NOMO-1 (cell line): ENCODE data around the gene YIPF2.

Source experiments
- DNase-seq, 2 experiments: peaks; one replicate each; lab custom pipeline; 2025; ENCODE audit not compliant: unreplicated experiment in 2 of 2; lab: John Stamatoyannopoulos, UW

YIPF2 gene

GRCh38 chr19:10911579-10912363 is 16.7 kb downstream of the YIPF2 start:
- DNase-seq: no peak

- no peak for DNase-seq
Observed at GRCh38 chr19:10908380-10908960, 20.0 kb downstream of the YIPF2 start.

- no peak for DNase-seq
Observed at GRCh38 chr19:10907925-10908324, 20.5 kb downstream of the YIPF2 start.

- DNase-seq: no peak
Observed at GRCh38 chr19:10899151-10899653, 29.2 kb downstream of the YIPF2 start.

- DNase-seq: no peak
Observed at GRCh38 chr19:10898633-10899032, 29.8 kb downstream of the YIPF2 start.

GRCh38 chr19:10896851-10897526 is 31.4 kb downstream of the YIPF2 start:
- no peak for DNase-seq

GRCh38 chr19:10895920-10896319 is 32.5 kb downstream of the YIPF2 start:
- no peak for DNase-seq

GRCh38 chr19:10895363-10895762 is 33.1 kb downstream of the YIPF2 start:
- DNase-seq: no peak

- DNase-seq: no peak
Observed at GRCh38 chr19:10894911-10895213, 33.6 kb downstream of the YIPF2 start.

GRCh38 chr19:10892256-10892655 is 36.2 kb downstream of the YIPF2 start:
- DNase-seq: no peak

GRCh38 chr19:10891405-10892086 is 36.9 kb downstream of the YIPF2 start:
- no peak for DNase-seq

- DNase-seq: no peak
Observed at GRCh38 chr19:10889880-10890279, 38.6 kb downstream of the YIPF2 start.

GRCh38 chr19:10888421-10888866 is 40.0 kb downstream of the YIPF2 start:
- no peak for DNase-seq

- DNase-seq: no peak
Observed at GRCh38 chr19:10887616-10888367, 40.6 kb downstream of the YIPF2 start.

- DNase-seq: no peak
Observed at GRCh38 chr19:10885201-10886169, 43.0 kb downstream of the YIPF2 start.

GRCh38 chr19:10884274-10884673 is 44.2 kb downstream of the YIPF2 start:
- DNase-seq: no peak

- no peak for DNase-seq
Observed at GRCh38 chr19:10882108-10882457, 46.4 kb downstream of the YIPF2 start.

GRCh38 chr19:10881403-10882107 is 46.9 kb downstream of the YIPF2 start:
- no peak for DNase-seq

- DNase-seq: no peak
Observed at GRCh38 chr19:10878253-10878652, 50.2 kb downstream of the YIPF2 start.
